ENCODE measurements around the gene IGF2R. TPM values are rescaled to one million over a fixed set of nuclear protein-coding genes. Genes with fewer than 3 reads are reported as not detected.
"Not testable (repeated sequence)": the region's sequence is repeated elsewhere in the genome, so short reads cannot be mapped to it uniquely, and the experiment has no call there.

The IGF2R gene
- total RNA-seq, 1 donor from 2014 or later = 144 TPM

DNA sequence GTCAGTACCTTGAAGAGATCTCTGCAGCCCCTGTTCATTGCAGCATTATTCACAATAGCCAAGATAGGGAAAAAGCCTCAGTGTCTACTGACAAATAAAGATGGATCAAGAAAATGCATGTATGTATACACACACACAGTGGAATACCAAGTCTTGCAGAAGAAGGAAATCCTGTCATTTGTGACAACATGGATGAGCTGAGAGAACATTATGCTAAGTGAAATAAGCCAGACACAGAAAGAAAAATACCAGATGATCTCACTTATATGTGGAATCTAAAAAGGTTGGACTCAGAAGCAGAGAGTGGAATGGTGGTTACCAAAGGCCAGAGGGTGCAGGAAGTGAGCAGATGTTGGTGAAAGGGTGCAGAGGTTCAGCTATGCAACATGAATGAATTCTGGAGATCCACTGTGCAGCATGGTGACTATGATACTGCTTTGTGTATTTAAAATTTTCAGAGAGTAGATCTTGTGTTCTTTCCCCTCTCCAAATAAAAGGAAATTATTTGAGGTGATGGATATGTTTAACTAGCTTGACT, 141.8 kb downstream of the IGF2R start:
- no peaks in the 10 kb centered on the region for H3K27me3 Mint-ChIP-seq
- peaks cover 3% of the 10 kb centered on the region for H3K9me3 Mint-ChIP-seq (ENCODE audit: low read depth)
- no peak for DNase-seq (ENCODE audit: low spot score, unreplicated experiment)
- H3K27ac Mint-ChIP-seq = peak overlapping the region; percentile 63
- H3K36me3 Mint-ChIP-seq (ENCODE audit: insufficient read depth) = peaks cover 23% of the 10 kb centered on the region
- H3K4me3 Mint-ChIP-seq (ENCODE audit: low read depth) = no peak overlapping the region
- no peaks in the 10 kb centered on the region for H3K4me1 Mint-ChIP-seq (ENCODE audit: low read depth)
- TF ChIP-seq CTCF (IDR thresholded peaks at IDR 0.05; ENCODE audit: unreplicated experiment) = no peak

GRCh38 chr6:160111806-160112205, 142.9 kb downstream of the IGF2R start:
- Mint-ChIP-seq H3K27ac (peak overlapping the region; percentile 74), H3K4me1 (ENCODE audit: low read depth) (no peaks in the 10 kb centered on the region), H3K4me3 (ENCODE audit: low read depth) (no peak overlapping the region), H3K27me3 (no peaks in the 10 kb centered on the region), H3K36me3 (ENCODE audit: insufficient read depth) (peaks cover 22% of the 10 kb centered on the region), H3K9me3 (ENCODE audit: low read depth) (peaks cover 3% of the 10 kb centered on the region)
- no peak for TF ChIP-seq CTCF (IDR thresholded peaks at IDR 0.05; ENCODE audit: unreplicated experiment)
- no peak for DNase-seq (ENCODE audit: low spot score, unreplicated experiment)

DNA sequence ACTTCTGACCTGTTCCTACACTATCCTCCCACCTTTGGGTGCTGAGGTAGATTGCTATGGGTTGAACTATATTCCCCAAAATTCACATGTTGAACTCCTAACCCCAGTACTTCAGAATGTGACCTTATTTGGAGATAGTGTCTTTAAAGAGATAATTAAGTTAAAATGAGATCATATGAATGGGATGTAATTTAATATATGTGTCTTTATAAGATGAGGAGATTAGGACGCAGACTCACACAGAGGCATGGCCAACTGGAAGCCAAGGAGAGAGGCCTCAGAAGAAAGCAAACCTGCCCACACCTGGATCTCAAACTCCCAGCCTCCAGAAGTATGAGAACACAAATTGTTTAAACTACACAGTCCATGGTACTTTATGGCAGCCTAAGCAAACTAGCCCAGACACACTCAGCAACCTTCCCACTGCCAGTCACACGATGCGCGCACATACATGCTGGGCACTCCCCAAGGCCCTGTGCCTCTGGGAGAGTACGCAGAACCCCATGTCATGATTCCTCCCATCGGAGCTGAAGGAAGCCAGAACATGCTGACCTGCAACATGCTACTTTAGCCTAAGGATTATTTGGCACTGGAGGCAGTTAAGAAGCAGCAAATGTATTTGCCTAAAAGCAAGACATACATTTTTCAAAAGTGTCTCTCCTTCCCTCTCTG, 143.9 kb downstream of the IGF2R start:
- no peak for TF ChIP-seq CTCF (IDR thresholded peaks at IDR 0.05; ENCODE audit: unreplicated experiment)
- no peaks in the 10 kb centered on the region for H3K4me1 Mint-ChIP-seq (ENCODE audit: low read depth)
- H3K27me3 Mint-ChIP-seq = no peaks in the 10 kb centered on the region
- H3K36me3 Mint-ChIP-seq (ENCODE audit: insufficient read depth) = peaks cover 24% of the 10 kb centered on the region
- H3K9me3 Mint-ChIP-seq (ENCODE audit: low read depth) = peaks cover 3% of the 10 kb centered on the region
- H3K4me3 Mint-ChIP-seq (ENCODE audit: low read depth) = no peak overlapping the region
- DNase-seq (ENCODE audit: low spot score, unreplicated experiment) = no peak
- peak overlapping the region; percentile 0 for H3K27ac Mint-ChIP-seq

- not testable (repeated sequence) for H3K27ac Mint-ChIP-seq; H3K27me3 Mint-ChIP-seq; DNase-seq (ENCODE audit: low spot score, unreplicated experiment); H3K4me3 Mint-ChIP-seq (ENCODE audit: low read depth); H3K4me1 Mint-ChIP-seq (ENCODE audit: low read depth); H3K9me3 Mint-ChIP-seq (ENCODE audit: low read depth)
- H3K36me3 Mint-ChIP-seq (ENCODE audit: insufficient read depth) = peaks cover 28% of the 10 kb centered on the region
Observed at GRCh38 chr6:160114536-160114935, 145.7 kb downstream of the IGF2R start.

GRCh38 chr6:160115421-160115820, 146.5 kb downstream of the IGF2R start:
- DNase-seq (ENCODE audit: low spot score, unreplicated experiment) = no peak
- Mint-ChIP-seq H3K27ac (peak overlapping the region; percentile 29), H3K9me3 (ENCODE audit: low read depth) (peaks cover 3% of the 10 kb centered on the region), H3K4me3 (ENCODE audit: low read depth) (no peak overlapping the region), H3K4me1 (ENCODE audit: low read depth) (peaks cover 6% of the 10 kb centered on the region), H3K27me3 (no peaks in the 10 kb centered on the region), H3K36me3 (ENCODE audit: insufficient read depth) (peaks cover 26% of the 10 kb centered on the region)
- TF ChIP-seq CTCF (IDR thresholded peaks at IDR 0.05; ENCODE audit: unreplicated experiment) = no peak

GRCh38 chr6:160116411-160116810, 147.5 kb downstream of the IGF2R start:
- DNase-seq (ENCODE audit: low spot score, unreplicated experiment) = no peak
- Mint-ChIP-seq H3K27me3 (no peaks in the 10 kb centered on the region), H3K4me1 (ENCODE audit: low read depth) (peaks cover 8% of the 10 kb centered on the region), H3K36me3 (ENCODE audit: insufficient read depth) (peaks cover 26% of the 10 kb centered on the region), H3K4me3 (ENCODE audit: low read depth) (no peak overlapping the region), H3K9me3 (ENCODE audit: low read depth) (peaks cover 3% of the 10 kb centered on the region), H3K27ac (no peak overlapping the region)
- no peak for TF ChIP-seq CTCF (IDR thresholded peaks at IDR 0.05; ENCODE audit: unreplicated experiment)
